HG02852 (cell line): ENCODE data around the gene GCC2.
"Not testable (repeated sequence)": the region's sequence is repeated elsewhere in the genome, so short reads cannot be mapped to it uniquely, and the experiment has no call there.

Experiments used
- ATAC-seq: cut with Tn5 transposase; IDR thresholded peaks from one replicate; pipeline ENCODE4 v1.9.1; 2021; ENCODE audit warnings: mild to moderate bottlenecking, moderate library complexity; ENCODE audit not compliant: unreplicated experiment

Gene GCC2

DNA sequence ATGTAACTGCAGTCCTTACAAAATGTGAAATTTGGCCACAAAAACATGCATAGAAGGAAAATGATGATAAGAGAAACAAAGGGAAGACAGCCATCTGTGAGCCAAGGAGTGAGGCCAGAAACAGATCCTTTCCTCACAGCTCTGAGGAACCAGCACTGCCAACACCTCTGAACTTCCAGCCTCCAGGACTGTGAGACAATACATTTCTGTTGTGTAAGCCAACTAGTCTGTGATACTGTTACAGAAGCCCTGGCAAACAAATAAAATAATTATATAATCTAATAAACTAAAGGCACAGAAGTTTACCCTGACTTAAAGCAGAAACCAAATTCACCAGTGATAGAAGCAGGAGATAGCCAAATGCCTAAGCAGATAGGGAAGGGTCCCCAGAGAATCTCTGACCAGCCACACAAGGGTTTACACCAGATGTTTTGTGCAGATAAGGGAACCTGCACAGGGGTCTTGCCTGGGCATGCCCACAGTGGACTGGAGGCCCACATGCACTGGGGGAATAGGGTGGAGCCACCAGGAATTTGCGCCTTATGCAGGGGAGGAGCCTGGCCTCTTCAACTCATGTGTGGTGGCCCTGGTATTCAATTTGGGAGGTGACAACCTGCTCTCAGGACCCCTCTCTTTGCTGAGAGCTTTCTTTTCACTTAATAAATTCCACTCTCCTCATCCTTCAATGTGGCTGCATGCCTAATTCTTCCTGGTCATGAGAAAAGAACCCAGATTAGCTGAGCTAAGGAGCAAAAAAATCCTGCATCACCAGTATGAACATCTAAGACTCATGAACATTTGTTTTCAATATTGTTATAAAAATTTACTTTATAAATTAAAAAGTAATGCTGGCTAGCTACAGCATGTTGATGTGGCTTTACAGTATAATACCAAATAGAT lies 3.8 kb upstream of the GCC2 start:
- no peak for ATAC-seq

DNA sequence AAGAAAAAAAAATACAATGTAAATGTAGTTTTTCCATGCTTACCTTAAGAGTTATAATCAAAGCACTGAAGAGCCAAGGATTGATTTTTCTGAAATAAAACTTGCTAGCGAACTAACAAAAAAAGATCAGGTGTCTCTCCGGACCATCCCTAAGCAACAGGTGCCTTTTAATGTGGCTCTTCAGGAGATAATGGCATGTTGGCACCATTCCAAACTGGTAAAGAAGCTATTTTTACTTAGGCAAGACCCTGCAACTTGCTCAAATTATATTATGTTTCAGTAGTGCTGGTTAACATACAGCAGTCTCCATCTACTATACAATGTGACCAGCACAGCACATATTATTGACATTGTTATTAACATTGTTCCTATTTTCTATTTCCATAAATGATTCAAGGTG lies 2.3 kb upstream of the GCC2 start:
- no peak for ATAC-seq

DNA sequence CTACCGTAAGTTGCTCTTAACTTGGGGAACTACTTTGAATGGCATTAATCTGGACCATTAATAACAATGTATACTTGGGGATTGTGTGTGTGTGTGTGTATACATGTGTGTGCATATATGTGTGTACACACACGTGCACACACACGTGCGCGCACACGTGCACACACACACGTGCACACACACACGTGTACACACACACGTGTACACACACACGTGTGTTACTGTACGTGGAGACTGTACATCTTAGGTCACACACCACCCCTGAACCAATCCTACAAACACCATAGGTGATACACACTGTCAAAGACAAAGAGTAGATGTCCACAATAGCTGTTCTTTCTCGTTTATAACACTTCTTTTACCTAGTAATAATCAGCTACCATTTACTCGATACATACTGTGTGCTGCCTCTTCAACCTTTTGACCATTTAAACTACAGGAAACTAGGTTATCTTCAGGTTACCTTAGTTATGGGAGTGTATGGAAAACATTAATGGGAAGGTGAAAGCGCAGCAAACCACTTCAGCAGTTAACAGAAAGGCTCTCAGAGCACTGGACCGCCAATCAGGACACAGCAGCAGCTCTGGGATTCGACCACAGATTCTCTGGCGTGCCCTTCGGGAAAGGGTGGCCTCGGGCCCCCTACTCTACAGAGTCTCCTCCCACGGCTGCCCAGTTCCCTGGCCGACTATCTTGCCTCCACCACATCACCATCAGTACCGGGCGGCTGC lies 894 bp upstream of the GCC2 start:
- no peak for ATAC-seq

DNA sequence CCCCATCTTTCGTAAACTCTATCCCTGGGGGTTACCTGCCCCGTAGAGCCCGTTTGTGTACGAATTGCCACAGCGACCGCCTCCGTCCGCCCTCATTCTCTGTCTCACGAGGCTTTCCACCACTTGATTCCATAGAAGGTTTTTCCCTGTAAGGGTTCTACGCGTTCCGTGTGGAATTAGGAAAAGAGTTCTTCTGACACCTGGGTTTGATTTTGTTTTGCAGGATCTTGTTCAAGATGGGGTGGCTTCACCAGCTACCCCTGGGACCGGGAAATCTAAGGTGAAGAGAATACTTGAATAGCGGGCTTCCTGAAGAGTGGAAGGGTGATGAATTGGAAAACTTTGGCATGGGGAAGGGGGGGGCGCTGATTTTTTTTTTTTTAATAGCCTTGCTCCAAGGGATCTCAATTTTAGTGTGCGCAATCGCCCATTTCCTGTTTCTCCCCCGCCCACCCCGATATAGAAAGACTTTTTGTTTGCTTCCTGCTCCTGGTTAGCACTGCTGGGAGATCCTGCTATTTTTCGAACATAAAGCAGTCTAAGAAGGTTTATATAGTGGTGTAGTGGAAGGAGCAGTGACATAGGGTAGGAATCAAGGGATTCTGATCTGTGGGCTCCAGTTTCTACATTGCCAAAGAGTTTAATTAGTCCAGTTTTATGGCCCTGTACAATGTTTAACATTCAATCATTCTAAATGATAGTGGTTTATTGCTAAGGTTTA lies 564 bp downstream of the GCC2 start:
- ATAC-seq, result peak; percentile 40

DNA sequence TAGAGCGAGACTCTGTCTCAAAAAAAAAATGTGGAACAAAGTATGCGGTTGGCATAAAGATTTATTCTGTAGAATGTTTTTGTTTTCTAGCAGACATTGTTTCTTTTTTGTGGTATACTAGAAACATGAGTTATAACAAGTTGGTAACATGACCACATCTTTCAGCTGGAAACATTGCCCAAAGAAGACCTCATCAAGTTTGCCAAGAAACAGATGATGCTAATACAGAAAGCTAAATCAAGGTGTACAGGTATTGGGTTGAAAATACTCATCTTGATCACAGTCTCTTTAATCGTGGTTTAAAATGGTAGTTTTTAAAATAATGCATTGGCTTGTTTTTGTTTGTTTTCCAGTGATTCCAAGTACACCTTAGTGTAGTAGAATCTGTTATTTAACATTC lies 1.9 kb downstream of the GCC2 start:
- no peak for ATAC-seq

DNA sequence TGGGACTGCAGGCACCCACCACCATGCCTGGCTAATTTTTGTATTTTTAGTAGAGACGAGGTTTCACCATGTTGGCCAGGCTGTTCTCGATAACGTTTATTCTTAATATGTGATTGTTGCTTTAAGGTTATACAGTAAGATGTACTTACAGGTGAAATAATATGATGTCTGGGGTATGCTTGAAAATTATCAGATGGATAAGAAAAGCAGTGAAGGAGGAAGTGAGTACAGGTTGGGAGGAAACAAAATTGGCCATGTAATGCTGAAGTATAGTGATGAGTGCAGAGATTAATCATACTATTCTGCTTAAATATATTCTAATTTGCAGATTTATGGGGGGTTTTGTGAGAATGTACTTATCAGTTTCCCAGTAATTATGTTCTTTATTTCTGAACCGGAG lies 3.0 kb downstream of the GCC2 start:
- no peak for ATAC-seq

DNA sequence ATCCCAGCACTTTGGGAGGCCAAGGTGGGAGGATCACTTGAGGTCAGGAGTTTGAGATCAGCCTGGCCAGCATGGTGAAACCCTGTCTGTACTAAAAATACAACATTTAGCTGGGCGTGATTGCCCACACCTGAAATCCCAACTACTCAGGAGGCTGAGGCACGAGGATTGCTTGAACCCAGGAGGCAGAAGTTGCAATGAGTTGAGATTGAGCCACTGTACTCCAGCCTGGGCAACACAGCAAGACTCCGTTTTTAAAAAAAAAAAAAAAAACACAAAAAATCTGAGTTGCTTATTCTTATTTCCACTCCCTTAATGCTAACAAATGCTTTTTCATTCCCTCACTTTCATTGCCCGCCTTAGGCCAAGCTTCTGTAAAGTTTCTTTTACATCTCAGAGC lies 4.5 kb downstream of the GCC2 start:
- ATAC-seq, result not testable (repeated sequence)

DNA sequence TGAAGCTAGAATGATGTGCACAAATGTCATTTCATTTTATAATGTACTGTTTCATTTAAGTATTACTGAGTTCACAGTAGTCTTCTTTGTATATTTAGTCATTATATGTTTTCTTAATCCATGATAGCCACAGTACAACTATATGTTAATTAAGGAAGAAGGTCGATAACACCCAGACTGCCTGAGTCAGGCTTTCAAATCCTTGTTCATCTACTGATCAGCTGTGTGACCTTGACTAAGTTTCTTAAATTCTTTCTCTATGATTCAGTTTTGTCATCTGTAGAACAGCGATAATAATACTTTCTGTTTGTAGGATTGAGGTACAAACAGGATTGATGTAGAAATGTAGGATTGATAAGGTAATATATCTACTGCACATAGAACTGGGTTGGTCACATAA lies 5.4 kb downstream of the GCC2 start:
- no peak for ATAC-seq

DNA sequence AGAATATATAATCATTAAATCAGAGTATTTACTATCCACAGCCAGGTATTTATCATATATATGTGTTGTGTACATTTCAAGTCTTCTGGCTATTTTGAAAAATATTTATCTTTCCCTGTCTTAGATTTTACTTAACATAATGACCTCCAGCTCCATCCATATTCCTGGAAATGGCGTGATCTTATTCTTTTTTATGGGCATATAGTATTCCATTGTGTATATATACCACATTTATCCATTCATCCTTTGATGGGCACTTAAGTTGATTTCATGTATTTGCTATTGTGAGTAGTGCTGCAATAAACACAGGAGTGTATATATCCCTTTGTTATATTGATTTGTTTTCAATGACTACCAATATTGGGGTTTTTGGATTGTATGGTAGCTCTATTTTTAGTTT lies 6.6 kb downstream of the GCC2 start:
- no peak for ATAC-seq

DNA sequence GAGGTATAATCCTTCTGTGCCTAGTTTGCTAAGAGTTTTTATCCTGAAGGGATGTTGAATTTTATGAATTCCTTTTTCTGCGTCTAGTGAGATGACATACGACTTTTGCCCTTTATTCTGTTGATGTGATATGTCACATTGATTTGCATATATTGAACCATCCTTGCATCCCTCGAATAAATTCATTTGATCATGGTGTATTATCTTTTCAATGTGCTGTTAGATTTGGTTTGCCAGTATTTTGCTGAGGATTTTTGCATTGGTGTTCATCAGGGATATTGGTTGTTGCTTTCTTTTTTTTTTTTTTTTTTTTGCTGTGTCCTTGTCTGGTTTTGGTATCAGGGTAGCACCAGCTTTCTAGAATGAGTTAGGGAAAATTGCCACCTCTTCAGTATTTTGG lies 9.1 kb downstream of the GCC2 start:
- ATAC-seq, result no peak

DNA sequence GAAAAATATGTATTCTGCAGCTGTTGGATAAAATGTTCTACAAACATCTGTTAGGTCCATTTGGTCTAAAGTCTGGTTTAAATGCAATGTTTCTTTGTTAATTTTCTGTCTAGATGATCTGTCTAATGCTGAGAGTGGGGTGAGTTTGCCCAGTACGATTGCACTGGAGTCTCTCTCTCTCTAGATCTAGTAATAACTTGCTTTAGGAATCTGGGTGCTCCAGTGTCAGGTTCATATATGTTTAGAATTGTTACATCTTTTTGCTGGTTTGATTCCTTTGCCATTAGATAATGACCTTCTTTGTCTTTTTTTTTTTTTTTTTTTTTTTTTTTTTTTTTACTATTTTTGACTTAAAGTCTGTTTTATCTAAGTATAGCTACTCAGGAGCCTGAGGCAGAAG lies 10.4 kb downstream of the GCC2 start:
- ATAC-seq, result no peak

DNA sequence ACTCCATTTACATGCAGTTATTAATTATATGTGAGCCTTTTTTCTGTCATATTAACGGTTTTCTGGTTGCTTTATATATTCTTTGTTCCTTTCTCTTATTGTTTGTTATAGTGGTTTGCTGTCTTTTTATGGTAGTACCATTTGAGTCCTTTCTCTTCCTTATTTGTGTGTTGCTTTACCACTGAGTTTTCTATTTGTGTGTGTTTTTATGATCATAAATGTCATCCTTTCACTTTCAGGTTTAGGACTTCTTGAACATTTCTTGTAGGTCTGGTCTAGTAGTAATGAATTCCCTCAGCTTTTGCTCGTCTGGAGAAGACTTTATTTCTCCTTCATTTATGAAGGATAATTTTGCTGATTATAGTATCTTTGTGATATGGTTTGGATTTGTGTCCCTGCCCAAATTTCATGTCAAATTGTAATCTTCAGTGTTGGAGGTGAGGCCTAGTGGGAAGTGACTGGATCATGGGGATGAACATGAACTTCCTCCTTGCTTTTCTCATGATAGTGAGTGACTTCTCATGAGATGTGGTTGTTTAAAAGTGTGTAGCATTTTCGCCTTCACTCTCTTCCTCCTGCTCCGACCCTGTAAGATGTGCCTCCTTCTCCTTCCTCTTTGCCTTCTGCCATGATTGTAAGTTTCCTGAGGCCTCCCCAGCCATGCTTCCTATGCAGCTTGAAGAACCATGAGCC lies 11.5 kb downstream of the GCC2 start:
- peak; percentile 88 for ATAC-seq

DNA sequence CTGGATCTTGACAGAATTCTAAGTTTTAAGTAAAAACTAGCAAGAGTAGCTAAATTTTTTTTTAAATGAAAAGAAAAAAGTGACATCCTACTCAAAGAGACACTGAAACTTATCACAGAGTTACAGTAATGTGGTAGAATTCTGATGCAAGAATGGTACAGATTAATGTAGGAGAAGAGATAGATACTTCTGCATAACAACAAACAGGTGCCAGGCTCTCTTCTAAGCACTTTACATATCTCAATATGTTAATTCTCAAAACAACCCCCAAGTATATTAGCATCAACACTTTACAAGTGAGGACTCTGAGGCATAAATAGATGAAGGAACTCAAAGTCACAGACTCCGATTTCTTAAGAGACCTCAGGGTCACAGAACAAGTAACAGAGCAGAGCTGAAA lies 28.1 kb downstream of the GCC2 start:
- ATAC-seq, result no peak

DNA sequence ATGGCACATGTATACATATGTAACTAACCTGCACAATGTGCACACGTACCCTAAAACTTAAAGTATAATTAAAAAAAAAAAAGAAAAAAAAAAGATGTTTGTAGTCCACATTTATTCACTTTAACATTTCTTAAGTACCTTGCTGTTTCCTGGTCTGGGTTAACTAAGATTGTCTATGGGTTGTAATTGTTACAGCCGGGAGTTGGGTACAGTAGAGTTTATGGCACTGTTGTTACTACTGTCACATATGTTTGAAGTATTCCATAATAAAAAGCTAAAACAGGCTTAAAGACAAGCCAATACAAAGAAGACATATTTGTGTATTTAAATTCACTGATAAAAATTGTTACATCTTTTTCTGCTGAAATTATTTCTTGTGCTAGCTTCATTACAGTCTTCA lies 36.2 kb downstream of the GCC2 start:
- ATAC-seq, result no peak

DNA sequence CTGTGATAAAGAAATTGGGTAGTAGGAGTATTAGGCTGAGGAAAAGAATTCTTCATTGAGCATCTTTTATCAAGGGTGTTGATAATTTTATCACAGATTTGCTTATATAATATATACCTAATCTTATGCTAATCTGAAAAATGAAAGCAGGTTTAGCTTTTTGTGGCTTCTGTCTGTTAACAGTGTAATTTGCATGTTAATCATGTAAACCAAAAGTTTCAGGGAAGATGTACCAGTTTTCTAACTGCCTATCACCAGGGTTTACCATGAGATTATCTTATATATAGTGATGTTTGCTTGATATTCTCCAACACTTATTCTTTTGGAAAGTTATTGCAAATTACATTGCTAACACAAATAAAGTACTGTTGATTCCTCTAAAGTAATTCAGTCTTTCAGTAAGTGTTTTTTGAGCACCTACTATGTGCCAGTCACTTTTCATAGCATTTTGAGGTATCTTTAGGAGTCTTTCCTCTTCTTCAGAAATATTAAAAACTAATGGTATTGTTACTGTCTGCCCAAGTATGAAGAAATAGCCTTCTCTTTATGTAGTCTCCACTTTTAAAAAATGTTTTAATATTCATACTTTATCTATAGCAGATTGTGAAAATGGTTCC lies 41.6 kb downstream of the GCC2 start:
- no peak for ATAC-seq

DNA sequence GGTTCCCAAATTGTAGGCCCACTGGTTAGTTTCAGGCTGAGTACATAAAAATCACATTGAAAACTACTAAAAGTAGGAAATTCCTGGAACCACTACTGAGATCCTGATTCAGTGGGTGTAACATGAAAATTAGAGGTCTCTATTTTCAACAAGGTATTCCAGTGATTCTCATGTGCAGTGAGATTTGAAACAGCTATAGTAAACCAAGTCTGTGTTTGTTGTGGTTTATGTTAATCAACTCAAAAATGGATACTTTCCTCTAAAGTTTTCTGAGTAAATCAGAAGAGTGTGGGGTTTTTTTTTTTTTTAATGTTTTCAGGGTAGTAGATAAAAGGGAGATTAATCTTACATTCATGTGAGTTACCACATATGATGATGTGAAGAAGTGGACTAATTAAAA lies 42.8 kb downstream of the GCC2 start:
- ATAC-seq, result no peak

DNA sequence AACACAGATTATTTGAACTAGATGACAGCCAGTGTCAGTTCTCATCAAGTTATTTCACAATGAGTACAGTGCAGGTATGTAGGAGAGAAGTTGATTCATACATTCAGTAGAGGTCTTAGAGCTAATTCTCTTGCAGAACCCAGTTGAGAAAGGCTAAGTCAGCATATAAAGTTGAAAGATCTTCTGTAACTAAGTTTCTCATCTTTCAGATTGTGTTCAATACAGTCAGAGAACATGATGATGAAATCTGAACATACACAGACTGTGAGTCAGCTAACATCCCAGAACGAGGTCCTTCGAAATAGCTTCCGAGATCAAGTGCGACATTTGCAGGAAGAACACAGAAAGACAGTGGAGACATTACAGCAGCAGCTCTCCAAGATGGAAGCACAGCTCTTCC lies 43.4 kb downstream of the GCC2 start:
- ATAC-seq, result no peak

DNA sequence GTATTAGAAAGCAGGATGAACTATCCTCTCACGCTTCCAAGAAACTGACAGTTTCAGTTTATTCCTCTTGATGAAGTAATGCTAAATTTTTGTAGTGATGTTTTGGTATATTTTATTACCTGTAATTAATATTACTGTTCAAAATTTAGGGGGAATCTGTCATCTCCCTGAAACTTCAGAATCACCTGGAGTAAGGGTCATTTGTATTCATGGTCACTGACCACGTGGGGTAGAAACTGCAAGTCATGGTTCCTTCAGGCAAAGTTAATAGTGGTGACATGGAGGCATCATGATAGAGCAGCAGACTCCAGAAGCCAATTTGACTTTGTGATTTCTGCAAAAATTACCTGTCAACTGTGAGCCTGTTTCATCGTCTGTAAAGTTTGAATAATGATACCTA lies 47.2 kb downstream of the GCC2 start:
- ATAC-seq, result not testable (repeated sequence)

DNA sequence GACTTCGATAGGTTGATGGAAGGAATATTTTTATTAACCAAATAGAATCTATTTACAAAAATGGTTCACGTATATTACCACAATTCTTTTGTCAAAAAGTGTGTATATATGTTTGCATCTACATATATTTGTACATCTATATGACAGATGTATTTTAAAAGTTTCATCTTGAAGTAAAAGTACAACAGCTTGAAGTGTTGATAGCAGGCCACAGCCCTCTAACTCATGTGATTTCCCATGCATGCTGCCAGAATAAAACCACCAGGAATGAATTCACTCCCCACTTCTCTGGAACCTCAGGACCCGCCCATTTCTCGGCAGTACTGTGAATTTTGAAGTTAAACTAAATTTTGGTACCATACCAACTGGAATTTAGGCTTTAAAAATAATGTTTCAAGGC lies 58.6 kb downstream of the GCC2 start:
- not testable (repeated sequence) for ATAC-seq

DNA sequence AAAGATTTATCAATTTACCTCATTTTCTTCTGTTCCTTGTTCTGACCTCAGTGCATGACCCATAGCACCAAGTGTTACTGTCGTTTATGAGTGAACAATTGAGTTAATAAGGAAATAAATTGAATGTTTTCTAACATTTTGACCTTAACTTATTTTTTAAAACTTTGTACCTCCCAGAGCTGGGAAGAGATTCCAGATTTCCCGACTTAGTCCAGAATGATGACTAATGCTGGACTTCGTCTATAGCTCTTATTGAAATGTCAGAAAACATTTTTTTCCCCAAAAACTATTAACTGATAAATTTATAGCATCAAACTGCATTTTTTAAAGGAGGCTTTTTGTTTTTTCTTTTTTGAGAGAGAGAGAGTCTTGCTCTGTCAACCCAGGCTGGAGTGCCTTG lies 63.4 kb downstream of the GCC2 start:
- not testable (repeated sequence) for ATAC-seq

DNA sequence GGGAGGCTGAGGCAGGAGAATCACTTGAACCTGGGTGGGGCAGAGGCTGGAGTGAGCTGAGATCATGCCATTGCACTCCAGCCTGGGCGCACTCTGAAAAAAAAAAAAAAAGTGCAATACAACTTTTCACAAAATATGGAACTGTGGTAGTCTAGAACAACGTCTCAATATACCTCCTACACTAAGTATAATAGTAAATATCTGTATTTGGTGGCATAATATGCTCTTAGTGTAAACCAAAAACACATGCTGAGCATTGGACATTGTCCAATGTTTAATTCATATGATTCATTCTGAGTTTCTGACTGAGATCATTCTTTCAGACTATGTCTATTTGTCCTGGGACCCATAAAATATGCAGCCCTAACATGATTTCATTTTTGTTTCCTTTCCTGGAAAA lies 65.5 kb downstream of the GCC2 start:
- ATAC-seq, result not testable (repeated sequence)
